SK-N-SH treated with all-trans-retinoic acid at 6 μM for 48 hours (cell line): Measurements from ENCODE around the gene PRKCZ.
"Not testable (repeated sequence)": the region's sequence is repeated elsewhere in the genome, so short reads cannot be mapped to it uniquely, and the experiment has no call there.

Experiments used
- ATAC-seq: fragments of 200-7000 bp; cut with Tn5 transposase; 3 replicates; pipeline ENCODE4 v1.9.1; 2020; ENCODE audit warnings: mild to moderate bottlenecking, moderate library complexity
- ARNTL ChIP-seq: fragments of 450-650 bp; formaldehyde crosslinking; IDR thresholded peaks from 2 replicates; pipeline ENCODE4 v1.5.0; 2020; ENCODE audit warnings: low read depth, mild to moderate bottlenecking, moderate library complexity, borderline replicate concordance
- BACH2 ChIP-seq: fragments of 250-450 bp; sonication (Bioruptor Pico); IDR thresholded peaks from 2 replicates; pipeline ENCODE4 v1.9.0; 2021; ENCODE audit warnings: mild to moderate bottlenecking, borderline replicate concordance
- CSDC2 ChIP-seq: fragments of 250-450 bp; sonication (Bioruptor Pico); IDR thresholded peaks from 2 replicates; pipeline ENCODE4 v1.5.0; 2020; ENCODE audit warnings: mild to moderate bottlenecking, moderate library complexity
- ESRRG ChIP-seq: fragments of 250-450 bp; sonication (Bioruptor Pico); IDR thresholded peaks from 2 replicates; pipeline ENCODE4 v1.6.1; 2021; ENCODE audit warnings: mild to moderate bottlenecking
- GLIS3 ChIP-seq: fragments of 250-450 bp; sonication (Bioruptor Pico); IDR thresholded peaks from 2 replicates; pipeline ENCODE4 v1.5.0; 2020; ENCODE audit warnings: mild to moderate bottlenecking, moderate library complexity
- ISL1 ChIP-seq: fragments of 250-450 bp; sonication (Bioruptor Pico); IDR thresholded peaks from 2 replicates; pipeline ENCODE4 v2.1.2; 2022; ENCODE audit warnings: mild to moderate bottlenecking, moderate library complexity
- RARB ChIP-seq: fragments of 250-450 bp; sonication (Bioruptor Pico); IDR thresholded peaks from 2 replicates; pipeline ENCODE4 v1.8.0; 2021; ENCODE audit warnings: mild to moderate bottlenecking, moderate library complexity
- TOX ChIP-seq: fragments of 250-450 bp; sonication (Bioruptor Pico); IDR thresholded peaks from 2 replicates; pipeline ENCODE4 v1.8.0; 2021; ENCODE audit warnings: mild to moderate bottlenecking, moderate library complexity, borderline replicate concordance
- ZC3H10 ChIP-seq: fragments of 250-450 bp; sonication (Bioruptor Pico); IDR thresholded peaks from 2 replicates; pipeline ENCODE4 v1.5.1; 2021; ENCODE audit warnings: mild to moderate bottlenecking, moderate library complexity
- ZFP3 ChIP-seq: fragments of 250-450 bp; sonication (Bioruptor Pico); IDR thresholded peaks from 2 replicates; pipeline ENCODE4 v1.5.0; 2020; ENCODE audit warnings: mild to moderate bottlenecking, moderate library complexity
- ZFP30 ChIP-seq: fragments of 450-650 bp; formaldehyde crosslinking; IDR thresholded peaks from 2 replicates; pipeline ENCODE4 v1.5.0; 2022; ENCODE audit warnings: mild to moderate bottlenecking, moderate library complexity
- ZNF565 ChIP-seq: fragments of 450-650 bp; formaldehyde crosslinking; conservative IDR thresholded peaks from 2 replicates; pipeline ENCODE4 v1.5.0; 2020; ENCODE audit warnings: low read depth, mild to moderate bottlenecking, moderate library complexity
- ZNF70 ChIP-seq: fragments of 450-650 bp; formaldehyde crosslinking; IDR thresholded peaks from 2 replicates; pipeline ENCODE4 v1.5.0; 2020; ENCODE audit warnings: mild to moderate bottlenecking, moderate library complexity
- ZNF8 ChIP-seq: fragments of 450-650 bp; formaldehyde crosslinking; IDR thresholded peaks from 2 replicates; pipeline ENCODE4 v1.5.0; 2020; ENCODE audit warnings: mild to moderate bottlenecking, moderate library complexity
- TF ChIP-seq, protein P1 (sequence below): fragments of 250-450 bp; sonication (Bioruptor Pico); IDR thresholded peaks from 2 replicates; pipeline ENCODE4 v1.5.0; 2020; ENCODE audit warnings: mild to moderate bottlenecking, moderate library complexity
- TF ChIP-seq, protein P2 (sequence below): fragments of 250-450 bp; sonication (Bioruptor Pico); IDR thresholded peaks from 2 replicates; pipeline ENCODE4 v1.5.1; 2020; ENCODE audit warnings: low read depth, mild to moderate bottlenecking, moderate library complexity
- TF ChIP-seq, protein P3 (sequence below): fragments of 250-450 bp; sonication (Bioruptor Pico); IDR thresholded peaks from 2 replicates; pipeline ENCODE4 v1.8.0; 2021; ENCODE audit warnings: low read depth, mild to moderate bottlenecking, moderate library complexity, borderline replicate concordance
- TF ChIP-seq, protein P4 (sequence below): fragments of 250-450 bp; sonication (Bioruptor Pico); IDR thresholded peaks from 2 replicates; pipeline ENCODE4 v1.5.1; 2021; ENCODE audit warnings: mild to moderate bottlenecking, moderate library complexity
- TF ChIP-seq, protein P5 (sequence below): fragments of 250-450 bp; sonication (Bioruptor Pico); IDR thresholded peaks from 2 replicates; pipeline ENCODE4 v1.8.0; 2020; ENCODE audit warnings: mild to moderate bottlenecking, moderate library complexity, borderline replicate concordance

PRKCZ gene

DNA sequence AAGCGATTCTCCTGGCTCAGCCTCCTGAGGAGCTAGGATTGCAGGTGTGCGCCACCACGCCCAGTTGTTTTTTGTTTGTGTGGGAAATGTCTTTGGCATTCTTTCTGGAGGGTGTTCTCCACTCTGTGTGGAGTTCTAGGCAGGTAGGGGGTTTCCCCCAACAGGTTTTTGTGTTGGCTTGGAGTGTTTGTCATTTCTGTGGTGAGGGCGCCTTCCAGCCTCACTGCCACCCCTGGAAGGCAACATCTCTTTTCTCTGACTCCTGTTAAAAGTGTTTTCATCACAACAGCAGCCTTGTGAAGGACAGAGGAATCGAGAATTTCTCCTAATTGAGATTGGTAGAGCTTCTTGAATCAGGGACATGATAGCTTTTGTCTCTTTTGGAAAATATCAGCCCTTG is 69.7 kb downstream of the PRKCZ start (continued):
- TF ChIP-seq, protein P1, sequence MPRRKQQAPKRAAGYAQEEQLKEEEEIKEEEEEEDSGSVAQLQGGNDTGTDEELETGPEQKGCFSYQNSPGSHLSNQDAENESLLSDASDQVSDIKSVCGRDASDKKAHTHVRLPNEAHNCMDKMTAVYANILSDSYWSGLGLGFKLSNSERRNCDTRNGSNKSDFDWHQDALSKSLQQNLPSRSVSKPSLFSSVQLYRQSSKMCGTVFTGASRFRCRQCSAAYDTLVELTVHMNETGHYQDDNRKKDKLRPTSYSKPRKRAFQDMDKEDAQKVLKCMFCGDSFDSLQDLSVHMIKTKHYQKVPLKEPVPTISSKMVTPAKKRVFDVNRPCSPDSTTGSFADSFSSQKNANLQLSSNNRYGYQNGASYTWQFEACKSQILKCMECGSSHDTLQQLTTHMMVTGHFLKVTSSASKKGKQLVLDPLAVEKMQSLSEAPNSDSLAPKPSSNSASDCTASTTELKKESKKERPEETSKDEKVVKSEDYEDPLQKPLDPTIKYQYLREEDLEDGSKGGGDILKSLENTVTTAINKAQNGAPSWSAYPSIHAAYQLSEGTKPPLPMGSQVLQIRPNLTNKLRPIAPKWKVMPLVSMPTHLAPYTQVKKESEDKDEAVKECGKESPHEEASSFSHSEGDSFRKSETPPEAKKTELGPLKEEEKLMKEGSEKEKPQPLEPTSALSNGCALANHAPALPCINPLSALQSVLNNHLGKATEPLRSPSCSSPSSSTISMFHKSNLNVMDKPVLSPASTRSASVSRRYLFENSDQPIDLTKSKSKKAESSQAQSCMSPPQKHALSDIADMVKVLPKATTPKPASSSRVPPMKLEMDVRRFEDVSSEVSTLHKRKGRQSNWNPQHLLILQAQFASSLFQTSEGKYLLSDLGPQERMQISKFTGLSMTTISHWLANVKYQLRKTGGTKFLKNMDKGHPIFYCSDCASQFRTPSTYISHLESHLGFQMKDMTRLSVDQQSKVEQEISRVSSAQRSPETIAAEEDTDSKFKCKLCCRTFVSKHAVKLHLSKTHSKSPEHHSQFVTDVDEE, result no peak
- TF ChIP-seq ZNF8 (no peak), CSDC2 (CRISPR knock-in tag) (no peak), ZNF70 (no peak), GLIS3 (CRISPR knock-in tag) (no peak), ESRRG (CRISPR knock-in tag) (no peak), ARNTL (CRISPR knock-in tag) (no peak), ZC3H10 (CRISPR knock-in tag) (no peak), RARB (CRISPR knock-in tag) (no peak)

DNA sequence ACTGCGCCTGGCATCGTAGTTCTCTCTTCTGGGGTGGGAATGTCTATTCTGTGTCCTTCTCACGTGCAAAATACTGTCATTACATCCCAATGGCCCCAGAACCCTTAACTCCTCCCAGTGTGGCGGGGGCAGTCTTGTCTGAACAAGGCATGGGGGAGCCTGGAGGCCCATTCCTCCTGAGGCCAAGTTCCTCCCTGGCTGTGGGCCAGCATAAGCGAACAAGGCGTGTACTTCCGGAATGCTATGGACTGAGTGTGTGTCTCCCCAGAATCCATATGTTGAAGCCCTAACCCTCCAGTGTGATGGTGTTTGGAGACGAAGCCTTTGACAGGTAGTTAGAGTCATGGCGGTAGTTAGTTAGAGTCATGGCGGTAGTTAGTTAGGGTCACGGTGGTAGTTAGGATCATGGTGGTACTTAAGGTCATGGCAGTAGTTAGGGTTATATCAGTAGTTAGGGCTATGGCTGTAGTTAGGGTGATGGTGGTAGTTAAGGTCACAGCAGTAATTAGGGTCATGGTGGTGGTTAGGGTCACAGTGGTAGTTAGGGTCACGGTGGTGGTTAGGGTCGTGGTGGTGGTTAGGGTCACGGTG is 71.0 kb downstream of the PRKCZ start:
- ATAC-seq, result no peak

DNA sequence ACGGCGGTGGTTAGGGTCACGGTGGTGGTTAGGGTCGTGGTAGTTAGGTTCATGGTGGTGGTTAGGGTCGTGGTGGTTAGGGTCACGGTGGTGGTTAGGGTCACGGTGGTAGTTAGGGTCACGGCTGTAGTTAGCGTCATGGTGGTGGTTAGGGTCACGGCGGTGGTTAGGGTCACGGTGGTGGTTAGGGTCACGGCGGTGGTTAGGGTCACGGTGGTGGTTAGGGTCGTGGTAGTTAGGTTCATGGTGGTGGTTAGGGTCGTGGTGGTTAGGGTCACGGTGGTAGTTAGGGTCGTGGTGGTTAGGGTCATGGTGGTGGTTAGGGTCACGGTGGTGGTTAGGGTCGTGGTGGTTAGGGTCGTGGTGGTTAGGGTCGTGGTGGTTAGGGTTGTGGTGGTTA is 71.6 kb downstream of the PRKCZ start:
- ATAC-seq, result not testable (repeated sequence)

More for the DNA sequence above, 71.0 kb downstream of the PRKCZ start:
- TF ChIP-seq ISL1 (CRISPR knock-in tag) (no peak), ZNF565 (CRISPR knock-in tag) (no peak), GLIS3 (CRISPR knock-in tag) (no peak), ZNF70 (no peak)

DNA sequence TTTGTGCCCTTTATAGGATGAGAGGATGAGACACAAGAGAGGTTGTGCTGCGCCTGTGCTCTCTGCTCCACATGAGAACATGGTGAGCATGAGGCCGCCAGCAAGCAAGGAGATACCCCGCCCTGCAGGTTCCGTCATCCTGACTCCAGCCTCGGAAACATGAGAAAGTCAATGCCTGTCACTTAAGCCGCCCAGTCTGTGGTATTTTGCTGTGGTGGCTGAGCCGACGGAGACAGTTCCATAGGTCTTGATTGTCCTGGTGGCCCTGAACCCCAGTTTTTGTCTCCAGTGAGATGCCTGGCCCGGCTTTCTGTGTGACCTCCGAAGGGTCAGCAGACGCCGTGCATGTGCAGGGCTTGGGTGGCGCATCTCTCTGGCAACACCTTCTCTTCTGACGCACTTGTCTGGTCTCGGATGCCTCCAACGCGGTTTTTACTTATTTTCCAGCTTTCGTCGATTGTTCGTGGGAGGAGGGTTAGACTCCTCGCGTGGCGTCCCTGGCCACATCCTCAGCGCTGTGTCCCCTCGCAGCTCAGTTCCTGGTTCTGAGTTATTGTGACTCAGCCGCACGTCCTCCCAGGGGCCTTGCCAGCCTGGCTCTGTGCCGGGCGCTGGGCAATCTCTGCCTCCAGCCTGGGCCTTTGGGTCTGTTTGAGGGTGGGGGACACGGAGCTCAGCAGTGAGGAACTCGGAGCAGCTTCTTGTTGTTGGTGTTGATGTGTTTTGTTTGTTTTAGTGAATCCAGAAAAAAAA is 74.4 kb downstream of the PRKCZ start:
- TF ChIP-seq, protein P2, sequence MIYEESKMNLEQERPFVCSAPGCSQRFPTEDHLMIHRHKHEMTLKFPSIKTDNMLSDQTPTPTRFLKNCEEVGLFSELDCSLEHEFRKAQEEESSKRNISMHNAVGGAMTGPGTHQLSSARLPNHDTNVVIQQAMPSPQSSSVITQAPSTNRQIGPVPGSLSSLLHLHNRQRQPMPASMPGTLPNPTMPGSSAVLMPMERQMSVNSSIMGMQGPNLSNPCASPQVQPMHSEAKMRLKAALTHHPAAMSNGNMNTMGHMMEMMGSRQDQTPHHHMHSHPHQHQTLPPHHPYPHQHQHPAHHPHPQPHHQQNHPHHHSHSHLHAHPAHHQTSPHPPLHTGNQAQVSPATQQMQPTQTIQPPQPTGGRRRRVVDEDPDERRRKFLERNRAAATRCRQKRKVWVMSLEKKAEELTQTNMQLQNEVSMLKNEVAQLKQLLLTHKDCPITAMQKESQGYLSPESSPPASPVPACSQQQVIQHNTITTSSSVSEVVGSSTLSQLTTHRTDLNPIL, result no peak
- TF ChIP-seq, protein P3, sequence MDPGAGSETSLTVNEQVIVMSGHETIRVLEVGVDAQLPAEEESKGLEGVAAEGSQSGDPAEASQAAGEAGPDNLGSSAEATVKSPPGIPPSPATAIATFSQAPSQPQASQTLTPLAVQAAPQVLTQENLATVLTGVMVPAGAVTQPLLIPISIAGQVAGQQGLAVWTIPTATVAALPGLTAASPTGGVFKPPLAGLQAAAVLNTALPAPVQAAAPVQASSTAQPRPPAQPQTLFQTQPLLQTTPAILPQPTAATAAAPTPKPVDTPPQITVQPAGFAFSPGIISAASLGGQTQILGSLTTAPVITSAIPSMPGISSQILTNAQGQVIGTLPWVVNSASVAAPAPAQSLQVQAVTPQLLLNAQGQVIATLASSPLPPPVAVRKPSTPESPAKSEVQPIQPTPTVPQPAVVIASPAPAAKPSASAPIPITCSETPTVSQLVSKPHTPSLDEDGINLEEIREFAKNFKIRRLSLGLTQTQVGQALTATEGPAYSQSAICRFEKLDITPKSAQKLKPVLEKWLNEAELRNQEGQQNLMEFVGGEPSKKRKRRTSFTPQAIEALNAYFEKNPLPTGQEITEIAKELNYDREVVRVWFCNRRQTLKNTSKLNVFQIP (CRISPR knock-in tag), result no peak
- no peak for TF ChIP-seq ZFP30
- TF ChIP-seq, protein P4, sequence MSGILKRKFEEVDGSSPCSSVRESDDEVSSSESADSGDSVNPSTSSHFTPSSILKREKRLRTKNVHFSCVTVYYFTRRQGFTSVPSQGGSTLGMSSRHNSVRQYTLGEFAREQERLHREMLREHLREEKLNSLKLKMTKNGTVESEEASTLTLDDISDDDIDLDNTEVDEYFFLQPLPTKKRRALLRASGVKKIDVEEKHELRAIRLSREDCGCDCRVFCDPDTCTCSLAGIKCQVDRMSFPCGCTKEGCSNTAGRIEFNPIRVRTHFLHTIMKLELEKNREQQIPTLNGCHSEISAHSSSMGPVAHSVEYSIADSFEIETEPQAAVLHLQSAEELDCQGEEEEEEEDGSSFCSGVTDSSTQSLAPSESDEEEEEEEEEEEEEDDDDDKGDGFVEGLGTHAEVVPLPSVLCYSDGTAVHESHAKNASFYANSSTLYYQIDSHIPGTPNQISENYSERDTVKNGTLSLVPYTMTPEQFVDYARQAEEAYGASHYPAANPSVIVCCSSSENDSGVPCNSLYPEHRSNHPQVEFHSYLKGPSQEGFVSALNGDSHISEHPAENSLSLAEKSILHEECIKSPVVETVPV (CRISPR knock-in tag), result no peak
- no peak for TF ChIP-seq ISL1 (CRISPR knock-in tag)
- no peak for TF ChIP-seq RARB (CRISPR knock-in tag)
- TF ChIP-seq ESRRG (CRISPR knock-in tag), result no peak
- no peak for TF ChIP-seq ZNF70
- no peak for TF ChIP-seq TOX (CRISPR knock-in tag)
- TF ChIP-seq GLIS3 (CRISPR knock-in tag), result no peak
- TF ChIP-seq BACH2 (CRISPR knock-in tag), result no peak
- no peak for TF ChIP-seq ZFP3 (CRISPR knock-in tag)
- TF ChIP-seq, protein P5, sequence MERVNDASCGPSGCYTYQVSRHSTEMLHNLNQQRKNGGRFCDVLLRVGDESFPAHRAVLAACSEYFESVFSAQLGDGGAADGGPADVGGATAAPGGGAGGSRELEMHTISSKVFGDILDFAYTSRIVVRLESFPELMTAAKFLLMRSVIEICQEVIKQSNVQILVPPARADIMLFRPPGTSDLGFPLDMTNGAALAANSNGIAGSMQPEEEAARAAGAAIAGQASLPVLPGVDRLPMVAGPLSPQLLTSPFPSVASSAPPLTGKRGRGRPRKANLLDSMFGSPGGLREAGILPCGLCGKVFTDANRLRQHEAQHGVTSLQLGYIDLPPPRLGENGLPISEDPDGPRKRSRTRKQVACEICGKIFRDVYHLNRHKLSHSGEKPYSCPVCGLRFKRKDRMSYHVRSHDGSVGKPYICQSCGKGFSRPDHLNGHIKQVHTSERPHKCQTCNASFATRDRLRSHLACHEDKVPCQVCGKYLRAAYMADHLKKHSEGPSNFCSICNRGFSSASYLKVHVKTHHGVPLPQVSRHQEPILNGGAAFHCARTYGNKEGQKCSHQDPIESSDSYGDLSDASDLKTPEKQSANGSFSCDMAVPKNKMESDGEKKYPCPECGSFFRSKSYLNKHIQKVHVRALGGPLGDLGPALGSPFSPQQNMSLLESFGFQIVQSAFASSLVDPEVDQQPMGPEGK (CRISPR knock-in tag), result no peak
- TF ChIP-seq ZNF565 (CRISPR knock-in tag), result no peak
- TF ChIP-seq ZNF8, result no peak
- ATAC-seq, result no peak
